ENCODE results near the gene CHP1.

GRCh38 chr15:41301587-41301986 lies 70.5 kb downstream of the CHP1 start:
- no peak for TF ChIP-seq CTCF (conservative IDR thresholded peaks at IDR 0.05; ENCODE audit: low read length)
- no peak for TF ChIP-seq EZH2phosphoT487 (IDR thresholded peaks at IDR 0.05; ENCODE audit: borderline replicate concordance)
